Activated naive CD4-positive, alpha-beta T cell treated with anti-CD3 and anti-CD28 coated beads, Interleukin-2, amount 50 U/mL, for 72 hours (primary cell): ENCODE results near the gene RBMS3. TPM values are rescaled to one million over a fixed set of nuclear protein-coding genes. Genes with fewer than 3 reads are reported as not detected.

Experiments used
- ATAC-seq, 2 donors: fragments of 150-1000 bp; cut with Tn5 transposase; 2 replicates each; pipeline ENCODE4 v1.10.0; 2021; ENCODE audit warnings: mild to moderate bottlenecking in 2 of 2, moderate library complexity in 2 of 2
- DNase-seq, 2 donors: peaks; one replicate each; pipeline ENCODE4 v3.0.0; 2021 to 2022; ENCODE audit warnings: low spot score in 2 of 2
- H3K27ac Mint-ChIP-seq, 2 donors: one replicate each; pipeline ENCODE4 v1.8.0; 2022; ENCODE audit warnings: mild to moderate bottlenecking in 2 of 2, mixed read lengths in 2 of 2
- H3K36me3 Mint-ChIP-seq, 2 donors: one replicate each; pipeline ENCODE4 v1.8.0; 2022; ENCODE audit warnings: mixed read lengths in 2 of 2
- H3K9me3 Mint-ChIP-seq, 2 donors: one replicate each; pipeline ENCODE4 v1.8.0; 2022; ENCODE audit warnings: mixed read lengths in 2 of 2
- total RNA-seq, 2 donors: library from RNA; stranded (reverse); gene quantifications; one replicate each; pipeline ENCODE4 v1.2.3, GENCODE V29; 2022

The RBMS3 gene
- total RNA-seq, 2 donors from 2014 or later, result 3.3 TPM; not detected in 1

DNA sequence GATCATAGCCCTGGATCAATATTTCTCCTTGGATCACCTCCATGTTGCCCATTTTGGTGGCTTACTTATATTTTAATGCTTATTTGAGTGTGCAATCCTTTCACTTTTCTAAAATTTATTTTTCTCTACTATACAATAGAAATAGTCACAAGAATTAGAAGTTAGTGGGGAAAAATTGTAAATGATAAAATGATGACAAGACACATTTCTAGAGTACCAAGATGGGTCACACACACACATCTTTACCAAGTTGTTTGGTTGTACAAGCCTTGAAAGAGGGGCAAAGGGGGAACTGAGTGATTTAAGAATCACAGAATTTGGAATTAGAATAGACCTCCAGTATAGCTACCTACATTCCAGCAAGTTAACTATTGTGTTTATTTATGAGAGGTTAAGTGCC, 545.8 kb downstream of the RBMS3 start:
- Mint-ChIP-seq H3K9me3 (peaks cover 4 to 8% of the 10 kb centered on the region in 2 donors), H3K27ac (no peak overlapping the region), H3K36me3 (no peaks in the 10 kb centered on the region)
- DNase-seq, result no peak
- ATAC-seq, result no peak

DNA sequence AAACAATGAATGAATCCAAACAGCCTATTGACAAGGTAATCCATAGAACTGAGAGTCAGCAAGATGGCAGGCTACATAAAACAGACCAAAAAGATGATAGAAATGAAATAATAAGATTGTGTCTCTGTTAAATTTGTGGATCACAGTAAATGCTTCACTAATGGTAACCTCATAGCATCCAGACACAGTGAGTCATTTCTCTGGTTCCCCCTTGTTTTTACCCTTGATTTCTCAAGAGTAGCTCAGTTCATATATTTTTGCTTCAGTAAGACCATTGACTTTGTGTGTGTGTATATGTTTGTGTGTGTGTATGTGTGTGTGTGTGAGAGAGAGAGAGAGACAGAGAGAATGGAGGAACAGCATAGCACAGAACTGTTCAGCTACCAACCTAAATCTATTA, 546.9 kb downstream of the RBMS3 start:
- Mint-ChIP-seq H3K36me3 (peaks cover 0 to 2% of the 10 kb centered on the region in 2 donors), H3K27ac (no peak overlapping the region), H3K9me3 (peaks cover under 1 to 8% of the 10 kb centered on the region in 2 donors)
- no peak for DNase-seq
- ATAC-seq, result no peak

DNA sequence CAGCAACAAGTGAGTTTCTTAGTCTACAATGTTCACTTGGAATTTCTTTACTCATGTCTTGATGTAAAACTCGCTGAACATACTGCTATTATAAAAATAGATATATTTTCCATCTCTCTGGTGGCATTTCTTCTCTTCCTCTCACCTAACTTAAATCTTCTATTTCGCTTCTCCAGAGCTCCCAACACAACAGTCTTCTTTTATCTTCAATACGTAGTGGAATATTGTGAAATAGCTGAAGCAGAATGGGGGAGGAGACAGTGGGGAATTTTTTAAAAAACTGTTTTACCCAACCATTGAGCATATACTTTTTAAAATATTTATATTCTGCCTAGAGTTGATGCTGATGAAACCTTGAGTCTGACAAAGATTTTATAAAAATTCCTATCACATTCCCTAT, 548.5 kb downstream of the RBMS3 start:
- ATAC-seq (no peak), DNase-seq (no peak)
- H3K27ac Mint-ChIP-seq, result no peak overlapping the region
- peaks cover 12 to 15% of the 10 kb centered on the region in 2 donors for H3K9me3 Mint-ChIP-seq
- H3K36me3 Mint-ChIP-seq, result peaks cover 0 to 11% of the 10 kb centered on the region in 2 donors

DNA sequence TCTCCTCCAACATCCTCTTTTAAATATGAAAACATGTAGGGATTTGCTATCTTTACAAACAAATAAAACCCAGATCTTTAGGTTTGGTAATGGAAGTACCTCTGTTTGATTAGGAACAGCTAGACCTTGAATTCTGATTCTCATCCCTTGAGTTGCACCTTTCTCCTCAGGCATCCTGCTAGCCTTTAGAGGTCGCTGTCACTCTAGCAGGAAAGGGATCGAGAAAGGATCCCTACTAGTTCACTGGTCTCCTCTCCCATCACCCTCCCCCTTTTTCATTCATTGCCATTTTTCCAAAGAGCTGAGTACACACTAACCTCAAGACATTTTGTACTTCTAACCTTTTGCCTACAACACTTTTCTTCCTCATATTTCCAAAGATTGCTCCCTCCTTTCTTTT, 569.8 kb downstream of the RBMS3 start:
- DNase-seq (no peak), ATAC-seq (no peak)
- H3K9me3 Mint-ChIP-seq, result no peaks in the 10 kb centered on the region
- no peaks in the 10 kb centered on the region for H3K36me3 Mint-ChIP-seq
- H3K27ac Mint-ChIP-seq, result peak overlapping the region in 1 of 2 donors; percentile 56

DNA sequence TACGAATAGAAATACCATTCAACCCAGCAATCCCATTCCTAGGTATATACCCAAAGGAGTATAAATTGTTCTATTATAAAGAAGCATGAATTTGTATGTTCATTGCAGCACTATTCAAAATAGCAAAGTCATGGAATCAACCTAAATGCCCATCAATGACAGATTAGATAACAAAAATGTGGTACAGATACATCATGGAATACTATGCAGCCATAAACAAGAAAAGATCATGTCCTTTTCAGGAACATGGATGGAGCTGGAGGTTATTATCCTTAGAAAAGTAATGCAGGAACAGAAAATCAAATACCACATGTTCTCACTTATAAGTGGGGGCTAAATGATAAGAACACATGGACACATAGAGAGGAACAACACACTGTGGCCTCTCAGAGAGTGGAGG, 571.9 kb downstream of the RBMS3 start:
- no peaks in the 10 kb centered on the region for H3K9me3 Mint-ChIP-seq
- no peak overlapping the region for H3K27ac Mint-ChIP-seq
- no peak for DNase-seq
- no peaks in the 10 kb centered on the region for H3K36me3 Mint-ChIP-seq
- no peak for ATAC-seq

DNA sequence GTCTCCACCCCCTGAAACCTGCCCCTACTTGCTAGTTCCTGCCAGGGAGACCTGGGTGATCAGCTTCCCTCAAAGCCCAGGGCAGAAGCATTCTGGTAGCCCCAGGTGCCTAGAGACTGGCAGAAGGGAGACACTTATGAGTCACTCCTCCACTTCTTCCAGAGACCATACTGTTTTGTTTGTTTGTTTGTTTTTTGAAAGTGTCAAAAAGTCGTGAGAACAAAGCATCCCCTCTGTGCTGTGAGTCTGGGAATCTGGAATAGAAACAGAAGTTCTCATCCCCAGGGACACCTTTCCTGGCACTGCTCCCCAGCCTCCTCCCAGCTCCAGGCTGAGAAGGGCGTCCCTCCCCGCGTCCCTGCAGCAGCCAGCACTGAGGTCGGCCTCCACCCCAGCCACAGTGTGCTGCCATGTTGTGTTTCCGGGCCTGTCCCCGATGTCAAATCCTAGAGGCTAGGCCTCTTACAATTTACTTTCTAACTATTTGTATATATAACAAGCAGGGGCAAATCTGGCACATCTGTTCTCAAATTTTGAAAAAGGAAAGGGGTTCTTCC, 573.0 kb downstream of the RBMS3 start:
- ATAC-seq, result no peak
- Mint-ChIP-seq H3K9me3 (no peaks in the 10 kb centered on the region), H3K36me3 (no peaks in the 10 kb centered on the region), H3K27ac (no peak overlapping the region)
- no peak for DNase-seq

DNA sequence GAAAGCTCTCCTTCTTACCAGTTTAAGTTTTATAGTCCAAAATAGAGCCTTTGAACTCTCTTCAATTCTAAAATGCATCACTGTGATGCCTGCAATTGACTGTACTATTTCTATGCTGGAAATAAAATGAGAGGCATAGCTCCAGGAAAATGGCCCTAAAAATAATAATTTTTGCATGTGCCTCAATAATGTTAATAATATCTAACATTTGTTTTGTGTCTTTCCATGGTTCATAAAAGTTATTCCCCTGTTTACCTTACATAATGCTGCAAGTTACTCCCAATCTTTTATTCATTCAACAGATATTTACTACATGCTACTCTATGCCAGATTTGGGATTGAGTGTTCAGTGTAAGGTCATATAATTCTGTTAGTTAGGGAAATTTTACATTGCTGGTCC, 574.0 kb downstream of the RBMS3 start:
- Mint-ChIP-seq H3K9me3 (no peaks in the 10 kb centered on the region), H3K36me3 (no peaks in the 10 kb centered on the region), H3K27ac (no peak overlapping the region)
- DNase-seq, result no peak
- no peak for ATAC-seq

DNA sequence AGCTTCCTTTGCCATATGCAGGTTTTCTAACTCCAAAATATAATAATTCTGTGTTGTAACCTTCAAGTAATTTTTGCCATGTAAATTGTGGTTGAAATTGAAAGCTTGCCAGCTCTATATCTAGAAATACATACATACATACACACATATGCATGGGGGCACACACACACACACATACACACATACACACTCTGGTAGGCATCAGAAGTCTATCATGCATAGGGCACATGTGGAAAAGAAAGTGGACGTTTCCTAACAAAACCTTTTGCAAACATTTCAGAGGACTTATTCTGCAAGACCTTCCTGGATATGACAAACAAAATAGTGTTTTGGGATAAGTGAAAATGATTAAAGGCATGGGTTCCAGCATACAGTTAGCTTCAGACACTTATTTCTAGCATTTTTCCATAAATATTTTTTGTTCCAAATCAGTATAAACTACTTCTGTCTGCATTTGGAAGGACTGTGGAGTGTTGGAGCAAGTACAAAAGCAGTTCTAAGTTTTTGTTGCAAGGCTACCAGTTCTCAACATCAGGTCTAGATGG, 578.9 kb downstream of the RBMS3 start:
- H3K27ac Mint-ChIP-seq, result no peak overlapping the region
- ATAC-seq, result no peak
- no peak for DNase-seq
- no peaks in the 10 kb centered on the region for H3K36me3 Mint-ChIP-seq
- no peaks in the 10 kb centered on the region for H3K9me3 Mint-ChIP-seq

DNA sequence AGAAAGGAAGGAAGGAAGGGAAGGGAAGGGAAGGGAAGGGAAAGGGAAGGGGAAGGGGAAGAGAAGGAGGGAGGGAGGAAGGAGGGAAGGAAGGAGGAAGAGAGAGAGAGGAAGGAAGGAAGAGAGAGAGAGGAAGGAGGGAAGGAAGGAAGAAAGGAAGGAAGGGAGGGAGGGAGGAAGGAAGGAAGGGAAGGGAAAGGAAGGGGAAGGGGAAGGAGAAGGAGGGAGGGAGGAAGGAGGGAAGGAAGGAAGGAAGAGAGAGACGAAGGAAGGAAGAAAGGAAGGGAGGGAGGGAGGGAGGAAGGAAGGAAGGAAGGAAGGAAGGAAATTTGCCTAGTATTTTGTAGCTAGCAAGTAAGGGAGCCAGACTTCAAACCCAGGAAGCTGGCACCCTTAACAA, 583.9 kb downstream of the RBMS3 start:
- no peaks in the 10 kb centered on the region for H3K9me3 Mint-ChIP-seq
- no peak for DNase-seq

DNA sequence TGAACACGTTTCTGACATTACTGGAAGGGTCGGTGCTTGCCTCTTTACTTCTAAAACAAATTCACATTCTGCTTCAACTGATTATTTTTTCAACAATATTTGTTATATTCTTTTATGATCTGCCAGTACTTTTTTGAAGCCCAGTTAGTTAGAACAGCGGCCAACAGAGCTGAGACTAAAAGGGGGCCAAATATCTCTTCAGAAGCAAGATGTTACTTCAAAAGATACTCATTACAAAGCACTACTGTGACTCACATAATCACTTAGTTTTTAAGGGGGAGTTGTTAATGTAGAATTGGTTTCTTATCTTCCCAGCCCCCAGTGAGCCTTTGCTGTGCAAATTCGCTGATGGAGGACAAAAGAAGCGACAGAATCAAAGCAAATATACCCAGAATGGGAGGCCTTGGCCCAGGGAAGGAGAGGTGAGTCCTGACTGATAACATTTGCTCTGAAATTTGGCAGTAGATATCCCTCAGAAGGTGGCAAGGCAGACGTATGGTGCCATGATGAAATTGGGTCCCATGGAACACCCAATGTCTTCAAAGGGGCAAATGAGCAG, 587.8 kb downstream of the RBMS3 start:
- no peaks in the 10 kb centered on the region for H3K9me3 Mint-ChIP-seq
- ATAC-seq, result no peak
- no peak overlapping the region for H3K27ac Mint-ChIP-seq
- DNase-seq, result no peak
- H3K36me3 Mint-ChIP-seq, result no peaks in the 10 kb centered on the region

More for the DNA sequence above, 583.9 kb downstream of the RBMS3 start:
- no peak for ATAC-seq
- Mint-ChIP-seq H3K27ac (no peak overlapping the region), H3K36me3 (no peaks in the 10 kb centered on the region)

DNA sequence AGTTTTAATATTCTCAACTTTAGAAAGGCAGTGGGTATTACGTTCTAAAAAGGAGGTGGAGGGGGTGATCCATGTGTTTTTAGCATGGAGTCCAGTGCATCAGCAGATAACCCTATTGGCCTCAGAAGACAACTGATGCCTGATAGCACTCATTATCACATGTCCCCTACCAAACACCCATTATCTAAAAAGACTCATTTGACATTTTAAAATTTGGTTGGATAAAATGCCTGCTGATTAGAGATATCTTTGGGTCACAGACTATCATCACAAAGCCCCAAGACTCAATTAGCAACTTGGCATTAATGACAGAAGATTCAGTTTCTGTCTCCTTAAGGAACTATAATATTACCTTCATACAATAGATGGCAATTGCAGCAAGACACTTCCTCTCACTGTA, 589.3 kb downstream of the RBMS3 start:
- no peak for DNase-seq
- Mint-ChIP-seq H3K36me3 (no peaks in the 10 kb centered on the region), H3K9me3 (no peaks in the 10 kb centered on the region), H3K27ac (no peak overlapping the region)
- ATAC-seq, result no peak

DNA sequence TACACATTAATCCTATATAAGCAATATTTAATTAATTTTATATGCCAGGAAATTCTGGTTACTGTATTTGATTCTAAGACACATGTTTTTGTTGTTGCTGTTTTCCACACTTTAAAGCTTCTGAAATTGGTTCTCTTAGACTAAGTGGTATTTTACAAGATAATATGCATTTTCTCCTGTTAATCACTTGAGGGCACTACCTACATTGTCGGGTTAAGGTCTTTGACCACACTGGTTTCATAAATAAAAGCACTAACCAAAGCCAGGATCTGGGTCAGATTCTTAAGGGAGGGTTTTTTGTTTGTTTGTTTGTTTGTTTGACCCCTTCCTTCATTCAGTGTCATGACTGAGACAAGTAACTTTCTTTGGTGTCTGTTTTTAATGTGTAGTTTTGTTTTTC, 590.2 kb downstream of the RBMS3 start:
- H3K36me3 Mint-ChIP-seq, result no peaks in the 10 kb centered on the region
- DNase-seq (no peak), ATAC-seq (no peak)
- H3K9me3 Mint-ChIP-seq, result no peaks in the 10 kb centered on the region
- no peak overlapping the region for H3K27ac Mint-ChIP-seq

DNA sequence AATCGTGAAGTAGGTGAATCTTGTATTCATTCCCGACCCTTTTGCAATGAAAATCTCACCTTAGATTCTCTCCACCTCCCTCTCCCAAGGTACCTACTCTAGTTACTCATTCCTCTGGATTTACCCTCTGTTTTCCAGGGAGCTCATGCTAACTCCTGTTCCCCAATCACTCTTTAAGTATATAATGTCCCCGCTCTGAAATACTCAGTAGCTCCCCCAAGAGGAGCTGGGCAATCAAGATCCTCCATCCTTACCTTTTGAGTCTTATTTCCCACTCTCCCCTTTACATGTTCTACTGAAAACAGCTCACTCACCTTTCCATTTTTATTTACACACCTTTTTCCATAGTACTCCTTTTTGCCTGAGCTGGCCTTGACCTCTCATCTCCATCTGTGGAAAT, 599.9 kb downstream of the RBMS3 start:
- ATAC-seq (no peak), DNase-seq (no peak)
- Mint-ChIP-seq H3K27ac (no peak overlapping the region), H3K36me3 (no peaks in the 10 kb centered on the region), H3K9me3 (peaks cover 0 to 4% of the 10 kb centered on the region in 2 donors)

DNA sequence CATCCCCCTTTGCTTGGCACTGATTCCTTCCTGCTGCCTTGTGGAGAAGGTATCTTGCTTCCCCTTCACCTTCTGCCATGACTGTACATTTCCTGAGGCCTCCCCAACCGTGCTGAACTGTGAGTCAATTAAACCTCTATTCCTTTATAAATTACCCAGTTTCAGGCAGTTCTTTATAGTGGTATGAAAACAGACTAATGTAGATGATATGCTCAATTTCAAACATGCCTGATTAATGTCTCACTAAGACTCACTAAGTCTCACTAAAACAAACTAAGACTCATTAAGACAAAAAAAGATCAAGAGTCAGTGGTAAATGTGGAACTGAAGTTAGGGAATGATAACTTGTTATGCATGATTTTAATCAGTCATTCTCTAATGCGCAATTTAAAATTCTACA, 606.6 kb downstream of the RBMS3 start:
- Mint-ChIP-seq H3K36me3 (no peaks in the 10 kb centered on the region), H3K9me3 (peaks cover 0 to 12% of the 10 kb centered on the region in 2 donors), H3K27ac (peak overlapping the region in 1 of 2 donors; percentile 57)
- DNase-seq, result no peak
- ATAC-seq, result no peak

DNA sequence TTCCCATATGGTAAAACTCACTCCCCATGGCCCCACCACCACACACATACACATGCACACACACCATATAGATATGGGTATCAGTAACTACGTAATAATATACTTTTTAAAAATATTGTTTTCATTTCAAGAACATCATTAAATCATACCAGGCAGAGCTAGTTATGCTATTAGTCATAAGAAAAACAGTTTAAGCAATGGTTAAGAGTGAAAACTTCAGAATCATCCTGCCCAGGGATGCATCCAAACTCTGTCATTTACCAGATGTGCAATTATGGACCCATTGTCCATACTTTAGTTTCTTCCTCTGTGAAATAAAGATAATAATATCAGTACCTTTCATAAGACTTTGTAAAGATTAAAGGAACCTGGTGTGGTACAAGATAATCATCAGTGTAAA, 608.3 kb downstream of the RBMS3 start:
- Mint-ChIP-seq H3K9me3 (peaks cover 0 to 12% of the 10 kb centered on the region in 2 donors), H3K27ac (no peak overlapping the region), H3K36me3 (no peaks in the 10 kb centered on the region)
- no peak for ATAC-seq
- no peak for DNase-seq

DNA sequence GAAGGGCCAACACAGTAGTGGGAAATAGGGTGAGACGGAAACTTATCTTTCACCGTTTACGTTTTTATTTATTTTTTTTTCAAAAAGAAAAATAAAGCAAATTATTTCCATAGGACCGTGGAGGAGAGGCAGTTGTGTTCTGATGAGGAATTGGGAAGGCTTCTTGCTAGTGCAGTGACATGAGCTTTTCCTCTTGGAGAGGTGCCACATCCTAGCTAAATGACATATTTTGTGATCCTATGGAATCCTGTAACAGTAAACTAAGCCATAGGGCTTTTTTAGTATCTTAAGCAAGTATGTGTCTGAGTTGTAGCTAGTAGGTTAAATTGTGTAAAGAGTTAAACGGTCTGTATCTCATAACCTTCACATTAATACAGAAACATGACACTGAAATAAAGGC, 609.9 kb downstream of the RBMS3 start:
- no peak for DNase-seq
- Mint-ChIP-seq H3K36me3 (no peaks in the 10 kb centered on the region), H3K27ac (no peak overlapping the region), H3K9me3 (peaks cover 0 to 12% of the 10 kb centered on the region in 2 donors)
- no peak for ATAC-seq

DNA sequence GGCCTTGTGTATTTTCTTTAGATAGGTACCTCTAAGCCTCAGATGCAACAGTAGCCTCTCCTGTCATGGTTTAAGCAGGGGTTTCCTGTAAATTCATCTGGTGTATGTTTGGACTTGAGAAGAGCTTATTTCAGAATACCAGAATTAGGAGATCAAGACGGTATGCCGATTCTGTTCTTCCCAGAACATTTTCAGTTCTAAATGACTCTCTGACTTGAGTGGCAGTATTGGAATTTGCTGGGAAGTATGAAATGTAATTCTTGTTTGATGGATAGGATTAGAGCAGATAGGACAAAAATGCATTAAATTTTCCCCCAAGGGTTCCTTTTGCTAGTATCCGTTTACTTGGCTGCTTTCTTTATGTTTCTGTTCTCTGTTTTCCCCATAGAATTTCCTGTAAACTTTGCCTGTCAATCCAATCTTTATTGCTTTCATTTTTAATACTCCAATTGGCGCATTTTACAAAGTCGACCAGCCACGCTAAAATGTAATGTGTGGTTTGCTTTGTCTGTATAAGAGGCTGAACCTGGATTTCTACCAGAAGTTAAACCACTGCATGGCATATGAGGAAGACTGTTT, 612.2 kb downstream of the RBMS3 start:
- ATAC-seq (no peak), DNase-seq (no peak)
- Mint-ChIP-seq H3K36me3 (no peaks in the 10 kb centered on the region), H3K9me3 (peaks cover 0 to 4% of the 10 kb centered on the region in 2 donors), H3K27ac (no peak overlapping the region)

DNA sequence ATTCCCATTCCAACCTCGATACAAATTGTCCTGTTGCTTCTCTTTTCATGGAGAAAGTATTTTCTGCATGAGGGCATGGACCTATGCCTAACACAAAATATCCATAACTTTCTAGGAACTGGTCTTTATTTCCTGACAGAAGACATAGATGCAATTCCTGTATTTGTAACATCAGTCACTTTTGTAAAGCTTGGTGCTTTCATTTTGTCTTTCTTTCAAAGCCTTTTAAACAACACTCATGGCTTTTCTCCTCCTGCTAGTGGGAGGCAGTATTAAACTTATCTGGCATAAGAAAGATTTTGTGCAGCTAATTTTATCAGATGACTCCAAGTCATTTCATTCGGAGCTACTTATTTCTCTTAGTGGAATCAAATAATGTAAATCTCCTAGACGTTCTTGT, 616.0 kb downstream of the RBMS3 start:
- Mint-ChIP-seq H3K9me3 (no peaks in the 10 kb centered on the region), H3K36me3 (no peaks in the 10 kb centered on the region), H3K27ac (no peak overlapping the region)
- ATAC-seq (no peak), DNase-seq (no peak)
